ENCODE data around the gene RAB6B. TPM values are rescaled to one million over a fixed set of nuclear protein-coding genes. Genes with fewer than 3 reads are reported as not detected.
A peak's percentile ranks its signal among the peaks of the same experiment; 100 is the strongest.

RAB6B gene
- total RNA-seq, 1 experiment from 2014 or later, result 18.0 TPM

GRCh38 chr3:133888726-133889340 is 6.8 kb downstream of the RAB6B start:
- H3K27ac Mint-ChIP-seq, result no peak overlapping the region; the same call in 1 of the 2 replicates
- peaks cover 23% of the 10 kb centered on the region for H3K4me1 Mint-ChIP-seq
- peaks cover 15% of the 10 kb centered on the region for H3K27me3 Mint-ChIP-seq (ENCODE audit: low read depth)
- H3K4me3 Mint-ChIP-seq, result no peak overlapping the region
- H3K9me3 Mint-ChIP-seq, result no peaks in the 10 kb centered on the region
- no peak for ATAC-seq
- no peaks in the 10 kb centered on the region for H3K36me3 Mint-ChIP-seq
- ChIA-PET CTCF (no interaction called here), POLR2A (no interaction called here)
- DNase-seq (ENCODE audit: low spot score), result no peak
- TF ChIP-seq PREB (CRISPR knock-in tag; IDR thresholded peaks at IDR 0.05; ENCODE audit: borderline replicate concordance) (no peak), ZNF263 (CRISPR knock-in tag; IDR thresholded peaks at IDR 0.05; ENCODE audit: low read depth) (no peak), TEAD1 (CRISPR knock-in tag; IDR thresholded peaks at IDR 0.05) (no peak), ATF3 (CRISPR knock-in tag; conservative IDR thresholded peaks at IDR 0.05) (no peak), ZNF423 (CRISPR knock-in tag; IDR thresholded peaks at IDR 0.05) (no peak), TEAD4 (CRISPR knock-in tag; IDR thresholded peaks at IDR 0.05) (no peak), E2F1 (CRISPR knock-in tag; IDR thresholded peaks at IDR 0.05) (no peak)

DNA sequence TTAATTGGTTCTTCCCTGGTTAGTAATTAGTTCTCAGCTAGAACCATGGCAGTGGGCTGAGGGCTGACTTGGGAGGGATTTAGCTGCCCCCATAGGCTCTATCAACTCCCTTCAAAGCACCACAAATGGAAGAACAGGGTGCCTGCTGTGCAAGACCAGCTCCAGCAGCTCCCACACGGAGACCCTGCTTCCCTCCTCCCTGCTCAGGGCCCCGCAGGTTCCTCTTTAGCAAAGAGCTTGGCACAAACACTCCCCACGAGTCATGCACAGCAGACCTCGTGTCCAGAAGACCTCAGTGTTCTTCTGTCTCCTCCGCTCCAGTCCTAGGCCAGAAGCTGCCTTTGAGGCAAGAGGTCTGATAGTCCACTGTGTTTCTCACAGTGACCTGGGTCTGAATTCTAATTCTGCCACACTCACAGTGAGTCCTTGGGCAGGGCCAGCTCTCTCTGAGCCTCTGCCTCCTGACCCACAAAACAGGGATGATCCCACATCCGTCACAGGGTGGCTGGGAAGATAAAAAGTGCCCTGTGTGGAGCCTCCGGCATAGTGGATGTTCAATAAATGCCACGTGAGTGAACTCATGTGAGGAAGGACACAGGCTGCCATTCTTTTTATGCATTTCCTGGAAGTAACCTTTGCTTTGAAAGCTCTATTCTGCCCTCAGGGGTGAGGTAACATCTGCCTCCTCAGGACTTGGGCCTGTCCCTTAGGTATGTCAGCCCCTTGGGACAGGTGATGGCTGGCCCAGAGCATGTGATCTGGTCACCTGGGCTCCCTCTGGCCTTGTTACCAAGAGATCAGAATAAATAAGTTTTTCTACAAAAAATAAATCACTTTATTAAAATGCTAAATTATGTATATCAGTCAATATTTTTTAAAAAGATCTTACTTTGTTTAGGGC is 7.6 kb downstream of the RAB6B start:
- no peaks in the 10 kb centered on the region for H3K36me3 Mint-ChIP-seq
- ChIA-PET CTCF (interaction anchor here (0.7 to 1.1 kb wide), 2 partner anchors 8 to 23 kb away, joined by 3 read pairs; no protein-coding TSS in a partner anchor), POLR2A (no interaction called here)
- H3K9me3 Mint-ChIP-seq, result no peaks in the 10 kb centered on the region
- ATAC-seq, result peak; percentile 68
- TF ChIP-seq FOXP1 (CRISPR knock-in tag; IDR thresholded peaks at IDR 0.05; ENCODE audit: borderline replicate concordance) (no peak), USF1 (CRISPR knock-in tag; IDR thresholded peaks at IDR 0.05) (no peak), CREM (CRISPR knock-in tag; IDR thresholded peaks at IDR 0.05) (no peak), NFE2L1 (CRISPR knock-in tag; IDR thresholded peaks at IDR 0.05) (no peak), ETV6 (CRISPR knock-in tag; IDR thresholded peaks at IDR 0.05) (no peak), IRF1 (CRISPR knock-in tag; IDR thresholded peaks at IDR 0.05) (no peak), JAZF1 (CRISPR knock-in tag; IDR thresholded peaks at IDR 0.05) (no peak), CBFB (CRISPR knock-in tag; IDR thresholded peaks at IDR 0.05; ENCODE audit: low read depth) (no peak), NFATC4 (CRISPR knock-in tag; IDR thresholded peaks at IDR 0.05) (no peak), RORB (CRISPR knock-in tag; IDR thresholded peaks at IDR 0.05) (no peak), ZBTB21 (CRISPR knock-in tag; IDR thresholded peaks at IDR 0.05; ENCODE audit: borderline replicate concordance) (no peak), MYBL2 (CRISPR knock-in tag; IDR thresholded peaks at IDR 0.05) (no peak)
- TF ChIP-seq, protein P1, sequence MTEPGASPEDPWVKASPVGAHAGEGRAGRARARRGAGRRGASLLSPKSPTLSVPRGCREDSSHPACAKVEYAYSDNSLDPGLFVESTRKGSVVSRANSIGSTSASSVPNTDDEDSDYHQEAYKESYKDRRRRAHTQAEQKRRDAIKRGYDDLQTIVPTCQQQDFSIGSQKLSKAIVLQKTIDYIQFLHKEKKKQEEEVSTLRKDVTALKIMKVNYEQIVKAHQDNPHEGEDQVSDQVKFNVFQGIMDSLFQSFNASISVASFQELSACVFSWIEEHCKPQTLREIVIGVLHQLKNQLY (CRISPR knock-in tag; IDR thresholded peaks at IDR 0.05), result no peak
- H3K4me3 Mint-ChIP-seq, result no peak overlapping the region
- H3K4me1 Mint-ChIP-seq, result peaks cover 18% of the 10 kb centered on the region
- no peak overlapping the region for H3K27ac Mint-ChIP-seq
- peaks cover 7% of the 10 kb centered on the region for H3K27me3 Mint-ChIP-seq (ENCODE audit: low read depth)
- no peak for DNase-seq (ENCODE audit: low spot score)
